GM19328 (cell line): Measurements from ENCODE around the gene WDR45.
A peak's percentile ranks its signal among the peaks of the same experiment; 100 is the strongest.
"Not testable (repeated sequence)": the region's sequence is repeated elsewhere in the genome, so short reads cannot be mapped to it uniquely, and the experiment has no call there.

Source experiments
- ATAC-seq: cut with Tn5 transposase; IDR thresholded peaks from one replicate; pipeline ENCODE4 v1.9.1; 2021; ENCODE audit warnings: mild to moderate bottlenecking, moderate library complexity; ENCODE audit not compliant: unreplicated experiment

Gene WDR45

GRCh38 chrX:49079489-49080428 lies at the start of gene WDR45:
Gene WDR45 (minus strand): TSS chrX:49079887. CDS start chrX:49078095, 1,792 bp downstream.
- ATAC-seq = peak; percentile 55

GRCh38 chrX:49129427-49129826 lies 49.7 kb upstream of the WDR45 start:
- no peak for ATAC-seq

- ATAC-seq = not testable (repeated sequence)
Measured at GRCh38 chrX:49127742-49128258, 48.1 kb upstream of the WDR45 start.

- no peak for ATAC-seq
Measured at GRCh38 chrX:49122499-49122898, 42.8 kb upstream of the WDR45 start.

GRCh38 chrX:49120091-49120490 lies 40.4 kb upstream of the WDR45 start:
- ATAC-seq = no peak

GRCh38 chrX:49117581-49117980 lies 37.9 kb upstream of the WDR45 start:
- ATAC-seq = no peak

- no peak for ATAC-seq
Measured at GRCh38 chrX:49116716-49117115, 37.0 kb upstream of the WDR45 start.

- ATAC-seq = no peak
Measured at GRCh38 chrX:49116076-49116475, 36.4 kb upstream of the WDR45 start.

- no peak for ATAC-seq
Measured at GRCh38 chrX:49111791-49112190, 32.1 kb upstream of the WDR45 start.

GRCh38 chrX:49110417-49110816 lies 30.7 kb upstream of the WDR45 start:
- no peak for ATAC-seq

- no peak for ATAC-seq
Measured at GRCh38 chrX:49108641-49109040, 29.0 kb upstream of the WDR45 start.

GRCh38 chrX:49106930-49107329 lies 27.2 kb upstream of the WDR45 start:
- ATAC-seq = no peak

- no peak for ATAC-seq
Measured at GRCh38 chrX:49106296-49106695, 26.6 kb upstream of the WDR45 start.

GRCh38 chrX:49103637-49104036 lies 23.9 kb upstream of the WDR45 start:
- ATAC-seq = no peak

GRCh38 chrX:49102190-49102589 lies 22.5 kb upstream of the WDR45 start:
- ATAC-seq = no peak

GRCh38 chrX:49101629-49101984 lies 21.9 kb upstream of the WDR45 start:
- no peak for ATAC-seq

- peak; percentile 89 for ATAC-seq
Measured at GRCh38 chrX:49100704-49101628, 21.3 kb upstream of the WDR45 start.

- no peak for ATAC-seq
Measured at GRCh38 chrX:49096419-49096818, 16.7 kb upstream of the WDR45 start.

- ATAC-seq = no peak
Measured at GRCh38 chrX:49089553-49089952, 9.9 kb upstream of the WDR45 start.

- no peak for ATAC-seq
Measured at GRCh38 chrX:49082271-49082871, 2.7 kb upstream of the WDR45 start.

GRCh38 chrX:49077941-49078340 lies 1.7 kb downstream of the WDR45 start:
- ATAC-seq = no peak
